PC-3 (cell line): ENCODE data around the gene OLFML2B.

Source experiments
- CTCF ChIP-seq: fragments of 300-600 bp; sonication (generic); conservative IDR thresholded peaks from 2 replicates; pipeline ENCODE4 v1.5.1; 2017; ENCODE audit warnings: antibody characterized with exemption, low read depth, mild to moderate bottlenecking, low read length
- EZH2 ChIP-seq: fragments of 300-600 bp; sonication (generic); IDR thresholded peaks from one replicate; pipeline ENCODE4 v1.6.1; 2017; ENCODE audit warnings: antibody characterized with exemption, mild to moderate bottlenecking, low read length; ENCODE audit not compliant: unreplicated experiment
- EZH2phosphoT487 ChIP-seq: fragments of 300-600 bp; sonication (generic); IDR thresholded peaks from 2 replicates; pipeline ENCODE4 v1.6.1; 2018; ENCODE audit warnings: mild to moderate bottlenecking, antibody characterized with exemption, low read length, borderline replicate concordance

GRCh38 chr1:162046921-162047320 lies 23.3 kb upstream of the OLFML2B start:
- no peak for TF ChIP-seq EZH2phosphoT487
- no peak for TF ChIP-seq CTCF
- no peak for TF ChIP-seq EZH2
